AG09319 (cell line): ENCODE data around the gene STARD8.
"Not testable (repeated sequence)": the region's sequence is repeated elsewhere in the genome, so short reads cannot be mapped to it uniquely, and the experiment has no call there.

Experiments used
- DNase-seq: peaks from one replicate; pipeline ENCODE4 v3.0.0-alpha.2; 2010; ENCODE audit warnings: low read depth; ENCODE audit errors: extremely low read depth
- CTCF ChIP-seq: IDR thresholded peaks from 2 replicates; pipeline ENCODE4 v1.5.1; 2011; ENCODE audit warnings: low read depth, mild to moderate bottlenecking, inconsistent platforms, low read length, moderate library complexity

STARD8 gene

GRCh38 chrX:68647156-68647957 is at the start of gene STARD8:
TSS of gene STARD8 (plus strand) at chrX:68647666. CDS start at chrX:68647883, 217 bp downstream.
- no peak for DNase-seq
- TF ChIP-seq CTCF = no peak; the same call in 1 of the 2 replicates

GRCh38 chrX:68598841-68599240 is 48.6 kb upstream of the STARD8 start:
- DNase-seq = no peak
- no peak for TF ChIP-seq CTCF

- peak; percentile 72 for TF ChIP-seq CTCF
- no peak for DNase-seq
These were observed 48.0 kb upstream of the STARD8 start for GRCh38 chrX:68599256-68600152.

GRCh38 chrX:68604216-68604615 is 43.2 kb upstream of the STARD8 start:
- not testable (repeated sequence) for DNase-seq

- DNase-seq = not testable (repeated sequence)
These were observed 32.7 kb upstream of the STARD8 start for GRCh38 chrX:68614733-68615132.

- no peak for TF ChIP-seq CTCF
- DNase-seq = no peak
These were observed 19.5 kb upstream of the STARD8 start for GRCh38 chrX:68627986-68628385.

- not testable (repeated sequence) for DNase-seq
These were observed 17.5 kb upstream of the STARD8 start for GRCh38 chrX:68629936-68630335.

- no peak for TF ChIP-seq CTCF
- no peak for DNase-seq
These were observed 16.1 kb upstream of the STARD8 start for GRCh38 chrX:68631336-68631735.
